Daoy (cell line): ENCODE results near the gene KIF18B. TPM values are rescaled to one million over a fixed set of nuclear protein-coding genes. Genes with fewer than 3 reads are reported as not detected.

Source experiments
- DNase-seq: peaks from one replicate; pipeline ENCODE4 v3.0.0-alpha.2; 2015; ENCODE audit warnings: low read depth
- total RNA-seq: library from RNA; depleted of rRNA; stranded (reverse); fragments of >200 nt; shearing (Covaris generic); gene quantifications from 2 replicates; pipeline ENCODE4 v1.2.3, GENCODE V29; 2014; rRNA removed

KIF18B gene
- total RNA-seq: 4.9 and 8.4 TPM in 2 replicates

- DNase-seq: peak; percentile 98
Measured at GRCh38 chr17:44947461-44948314, at the start of gene KIF18B. Gene KIF18B (minus strand): TSS chr17:44947773. CDS start chr17:44936344, 11,429 bp downstream.

DNA sequence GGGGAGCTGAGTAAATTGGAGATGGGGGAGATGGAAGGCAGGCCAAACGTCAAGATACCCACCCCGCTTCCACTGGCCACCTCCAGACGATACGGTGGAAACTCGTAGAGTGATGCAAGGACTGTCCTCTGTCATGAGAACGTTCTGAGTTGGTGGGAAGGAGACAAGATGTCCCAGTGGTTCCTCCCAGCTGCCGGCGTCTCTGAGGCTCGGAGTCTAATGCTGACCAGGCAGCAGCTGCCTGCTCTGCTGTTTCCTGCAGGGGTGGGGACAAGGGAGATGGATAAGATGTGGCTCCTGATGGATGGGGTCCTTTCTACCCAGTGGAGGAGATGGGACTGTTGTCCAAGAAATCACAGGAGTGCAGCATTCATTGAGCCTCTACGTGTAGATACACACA is 48.7 kb upstream of the KIF18B start:
- DNase-seq: no peak

DNA sequence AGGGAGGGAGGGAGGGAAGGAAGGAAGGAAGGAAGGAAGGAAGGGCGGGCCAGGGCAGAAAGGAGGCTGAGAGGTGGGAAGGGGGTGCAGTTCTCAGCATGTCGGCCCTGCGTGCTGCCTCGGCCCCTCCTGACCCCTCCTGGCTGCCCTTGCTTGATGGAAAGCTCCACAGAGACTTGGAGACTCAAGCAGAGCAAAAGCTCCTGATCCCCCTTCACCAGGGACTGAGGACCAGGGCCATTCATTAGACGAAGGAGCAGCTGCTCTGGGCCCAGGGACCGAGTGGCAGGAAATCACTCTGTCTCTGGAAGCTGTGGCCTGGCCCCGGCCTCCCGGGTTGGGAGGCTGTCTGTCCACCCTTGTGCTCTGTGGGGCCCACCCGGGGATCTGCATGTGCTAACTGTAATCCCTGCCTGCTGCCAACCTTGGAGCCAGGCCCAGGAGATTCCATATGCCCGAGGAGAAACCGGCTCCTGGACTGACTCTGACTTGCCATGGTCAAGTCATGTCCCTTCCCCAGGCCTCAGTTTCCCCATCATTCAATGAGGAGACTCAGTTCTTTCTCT is 47.9 kb upstream of the KIF18B start:
- no peak for DNase-seq

- DNase-seq: no peak
Measured at GRCh38 chr17:44992242-44992939, 44.8 kb upstream of the KIF18B start.

- DNase-seq: peak; percentile 46
Measured at GRCh38 chr17:44990994-44991393, 43.4 kb upstream of the KIF18B start.

- no peak for DNase-seq
Measured at GRCh38 chr17:44989552-44990138, 42.1 kb upstream of the KIF18B start.

DNA sequence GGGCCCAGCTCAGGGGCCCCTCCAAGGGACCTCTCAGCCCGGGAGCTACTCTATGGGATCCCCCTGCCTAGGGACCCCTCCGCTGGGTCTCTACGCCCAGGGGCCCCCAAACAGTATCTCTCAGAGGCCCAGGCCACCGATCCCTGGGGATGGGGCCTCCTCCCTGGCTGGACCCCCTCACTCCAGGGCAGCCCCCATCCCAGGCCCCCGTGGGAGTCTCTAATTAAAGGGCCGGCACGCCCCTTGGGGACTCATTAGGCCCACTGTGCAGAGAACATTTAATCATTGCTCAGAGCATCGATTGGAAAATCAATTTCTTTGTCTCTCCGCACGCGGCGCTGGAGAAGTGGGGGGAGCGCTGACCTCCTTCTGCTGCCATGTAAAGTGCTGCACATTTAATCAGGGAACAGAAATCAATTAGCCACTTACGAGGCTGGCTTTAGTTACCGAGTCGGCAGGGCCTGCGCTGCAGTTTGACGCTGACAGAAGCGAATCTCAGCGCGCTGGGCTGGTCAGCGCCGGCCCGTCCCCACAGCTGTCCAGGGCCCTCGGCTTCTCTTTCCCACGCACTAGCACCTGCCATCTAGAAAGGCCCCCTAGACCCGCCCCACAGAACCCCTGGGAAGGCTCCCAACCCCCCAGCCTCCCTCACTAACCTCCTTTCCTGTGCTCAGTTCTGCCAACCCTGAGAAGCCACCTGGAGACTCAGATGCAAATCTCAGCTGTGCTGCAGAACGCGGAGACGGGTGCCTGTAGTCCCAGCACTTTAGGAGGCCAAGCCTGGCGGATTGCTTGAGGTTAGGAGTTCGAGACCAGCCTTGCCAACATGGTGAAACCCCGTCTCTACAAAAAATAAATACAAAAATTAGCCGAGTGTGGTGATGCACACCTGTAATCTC is 40.7 kb upstream of the KIF18B start:
- no peak for DNase-seq

GRCh38 chr17:44983563-44983962 is 36.0 kb upstream of the KIF18B start:
- DNase-seq: no peak

GRCh38 chr17:44982113-44982702 is 34.6 kb upstream of the KIF18B start:
- DNase-seq: no peak

DNA sequence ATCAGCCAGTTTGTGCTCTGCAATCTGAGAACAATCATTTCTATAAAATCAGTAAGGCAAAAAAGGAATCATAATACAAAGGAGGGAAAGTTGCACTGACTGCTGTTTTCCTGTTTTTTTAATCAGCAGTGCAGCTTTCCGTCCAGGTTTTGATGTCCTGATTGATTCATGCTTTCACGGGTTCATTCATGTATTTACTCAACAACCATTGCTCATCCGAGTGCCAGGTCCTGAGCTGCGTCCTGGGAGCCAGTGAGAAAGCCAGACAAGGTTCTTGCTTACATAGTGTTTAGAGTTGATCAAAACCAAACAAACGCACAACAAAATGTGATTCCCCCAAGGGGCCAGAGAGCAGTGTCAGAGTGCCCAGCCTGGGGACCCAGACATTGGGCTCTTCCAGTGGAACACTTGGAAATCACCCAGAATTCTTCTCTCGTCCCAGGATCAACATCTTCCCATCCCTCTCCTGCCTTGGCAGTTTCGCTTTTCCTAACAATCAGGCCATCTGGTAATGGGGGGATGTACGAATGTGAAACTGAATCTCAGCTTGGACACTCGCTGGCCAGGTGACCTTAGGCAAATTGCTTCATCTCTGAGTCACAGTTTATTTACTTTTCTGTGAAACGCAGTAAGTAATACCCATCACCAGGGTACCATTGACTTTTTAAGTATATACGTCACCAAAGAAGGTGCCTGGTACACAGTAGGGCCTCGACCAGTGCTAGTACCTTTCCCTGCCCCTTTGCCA is 33.8 kb upstream of the KIF18B start:
- peak; percentile 71 for DNase-seq

DNA sequence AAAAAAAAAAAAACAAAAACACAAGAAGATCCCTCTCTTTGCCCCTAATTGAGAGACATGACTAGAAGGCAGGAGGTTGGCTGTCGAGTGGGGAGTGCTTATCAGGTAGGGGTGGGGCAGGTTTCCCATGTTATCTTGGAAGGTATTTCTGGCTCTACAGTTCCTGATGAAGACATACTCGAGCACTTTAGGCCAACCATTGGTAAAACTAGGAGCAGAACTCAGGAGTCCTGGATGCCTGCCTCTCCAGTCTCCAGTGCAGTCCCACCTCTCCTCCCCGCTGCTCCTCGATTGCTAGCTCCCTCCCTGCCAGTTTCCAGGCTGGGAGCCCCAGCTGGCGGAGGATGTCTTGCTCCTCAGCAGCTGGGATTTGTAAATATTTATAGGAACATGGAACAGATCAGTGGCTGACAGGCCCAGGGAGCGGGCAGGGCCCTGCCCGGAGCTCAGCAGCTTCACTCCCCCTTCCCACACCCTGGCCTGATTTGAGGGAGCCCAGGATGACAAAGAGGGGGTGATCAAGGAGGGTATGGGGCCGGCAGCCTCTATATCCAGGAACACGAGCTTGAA is 31.9 kb upstream of the KIF18B start:
- no peak for DNase-seq

DNA sequence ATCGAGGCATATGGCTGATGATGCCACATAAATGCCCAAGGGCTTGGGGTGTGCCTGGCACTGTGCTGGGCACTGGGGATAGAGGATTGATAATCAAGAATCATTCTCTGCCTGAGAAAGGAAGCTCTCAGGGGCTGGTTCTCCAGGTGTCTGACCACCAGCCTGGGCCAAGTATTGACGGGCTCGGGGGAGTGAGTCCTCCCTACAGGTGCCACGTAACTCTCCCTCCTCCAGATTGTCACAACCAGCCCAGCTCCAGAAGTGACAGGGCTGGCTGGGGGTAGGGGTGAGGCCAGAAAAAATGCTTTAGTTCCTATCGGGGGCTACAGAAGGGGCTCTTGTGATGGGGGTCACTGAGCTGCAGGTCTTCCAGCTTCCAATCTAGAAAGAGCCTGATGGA is 31.2 kb upstream of the KIF18B start:
- no peak for DNase-seq

GRCh38 chr17:44977814-44978550 is 30.4 kb upstream of the KIF18B start:
- no peak for DNase-seq

- DNase-seq: no peak
Measured at GRCh38 chr17:44977065-44977464, 29.5 kb upstream of the KIF18B start.

- DNase-seq: no peak
Measured at GRCh38 chr17:44976206-44976605, 28.6 kb upstream of the KIF18B start.

DNA sequence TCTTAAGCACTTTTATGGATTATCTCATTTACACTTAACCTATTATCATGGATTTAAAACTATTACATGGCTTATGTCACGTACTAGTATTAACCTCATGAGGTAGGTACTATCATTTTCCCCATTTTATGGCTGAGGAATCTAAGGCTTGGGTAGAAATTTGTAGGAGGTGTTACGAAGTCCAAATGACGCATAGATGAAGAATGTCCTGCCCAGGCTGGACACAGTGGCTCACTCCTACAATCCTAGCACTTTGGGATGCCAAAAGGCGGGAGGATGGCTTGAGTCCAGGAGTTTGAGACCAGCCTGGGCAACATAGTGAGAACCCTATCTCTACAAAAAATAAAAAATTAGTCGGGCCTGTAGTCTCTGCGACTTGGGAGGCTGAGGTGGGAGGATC is 25.4 kb upstream of the KIF18B start:
- peak; percentile 88 for DNase-seq

GRCh38 chr17:44971776-44972483 is 24.4 kb upstream of the KIF18B start:
- peak; percentile 78 for DNase-seq

- peak; percentile 70 for DNase-seq
Measured at GRCh38 chr17:44970136-44970741, 22.7 kb upstream of the KIF18B start.
